Activated T-cell treated with anti-CD3 and anti-CD28 coated beads, Interleukin-2, amount 50 U/mL, for 48 hours (primary cell): ENCODE data around the gene C6orf15.

Experiments
- DNase-seq, 2 experiments: peaks; one replicate each; pipeline ENCODE4 v3.0.0-alpha.2; 2020

C6orf15 gene

DNA sequence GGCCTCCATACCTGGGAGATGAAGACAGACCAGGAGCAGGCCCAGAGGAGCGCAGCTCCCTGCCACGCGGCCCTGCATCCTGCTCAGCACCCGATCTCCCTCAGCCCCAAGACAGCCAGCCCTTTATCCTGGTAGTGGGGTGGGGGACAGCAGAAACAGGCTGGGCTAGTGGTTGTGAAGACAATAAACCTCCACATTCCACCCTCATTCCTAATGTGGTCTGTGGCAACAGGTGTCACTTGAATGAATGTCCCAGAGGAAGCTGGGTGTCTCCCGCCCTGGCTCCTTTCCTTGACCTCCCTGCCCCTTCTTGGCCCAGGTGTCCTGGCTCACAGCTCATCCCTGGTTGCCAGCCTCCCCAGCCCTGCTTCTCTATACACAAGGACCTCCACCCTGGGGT lies at the start of gene C6orf15:
TSS of gene C6orf15 (minus strand) at position 98 of the 400 bp plus-strand sequence. CDS start at position 78, 20 bp downstream.
- no peak for DNase-seq

DNA sequence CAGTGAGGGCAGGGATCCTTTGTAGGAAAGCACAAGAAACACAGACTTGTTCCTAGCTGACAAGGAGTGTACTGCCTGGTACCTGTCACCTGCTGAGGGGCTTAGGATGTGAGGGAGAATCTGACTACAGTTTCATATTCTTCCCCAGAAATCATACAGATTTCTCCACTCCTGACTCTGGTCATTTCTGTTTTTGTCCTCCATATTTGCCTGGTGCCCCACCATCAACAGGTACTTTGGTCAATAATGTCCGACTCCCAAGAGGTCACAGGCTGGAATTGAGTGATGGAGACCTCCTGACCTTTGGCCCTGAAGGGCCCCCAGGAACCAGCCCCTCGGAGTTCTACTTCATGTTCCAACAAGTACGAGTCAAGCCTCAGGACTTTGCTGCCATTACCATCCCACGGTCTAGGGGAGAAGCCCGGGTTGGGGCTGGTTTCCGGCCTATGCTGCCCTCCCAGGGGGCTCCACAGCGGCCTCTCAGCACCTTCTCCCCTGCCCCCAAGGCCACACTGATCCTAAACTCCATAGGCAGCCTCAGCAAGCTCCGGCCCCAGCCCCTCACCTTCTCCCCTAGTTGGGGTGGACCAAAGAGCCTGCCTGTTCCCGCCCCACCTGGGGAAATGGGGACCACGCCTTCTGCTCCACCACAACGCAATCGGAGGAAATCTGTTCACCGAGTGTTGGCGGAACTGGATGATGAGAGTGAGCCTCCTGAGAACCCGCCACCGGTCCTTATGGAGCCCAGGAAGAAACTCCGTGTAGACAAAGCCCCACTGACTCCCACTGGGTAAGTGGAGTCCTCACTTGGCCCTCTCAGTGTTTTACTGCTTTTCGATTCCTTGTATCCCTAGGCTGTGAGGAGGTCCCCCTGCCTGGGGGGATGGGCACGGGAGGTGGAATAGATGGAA lies 49.1 kb upstream of the C6orf15 start:
- DNase-seq = no peak

DNA sequence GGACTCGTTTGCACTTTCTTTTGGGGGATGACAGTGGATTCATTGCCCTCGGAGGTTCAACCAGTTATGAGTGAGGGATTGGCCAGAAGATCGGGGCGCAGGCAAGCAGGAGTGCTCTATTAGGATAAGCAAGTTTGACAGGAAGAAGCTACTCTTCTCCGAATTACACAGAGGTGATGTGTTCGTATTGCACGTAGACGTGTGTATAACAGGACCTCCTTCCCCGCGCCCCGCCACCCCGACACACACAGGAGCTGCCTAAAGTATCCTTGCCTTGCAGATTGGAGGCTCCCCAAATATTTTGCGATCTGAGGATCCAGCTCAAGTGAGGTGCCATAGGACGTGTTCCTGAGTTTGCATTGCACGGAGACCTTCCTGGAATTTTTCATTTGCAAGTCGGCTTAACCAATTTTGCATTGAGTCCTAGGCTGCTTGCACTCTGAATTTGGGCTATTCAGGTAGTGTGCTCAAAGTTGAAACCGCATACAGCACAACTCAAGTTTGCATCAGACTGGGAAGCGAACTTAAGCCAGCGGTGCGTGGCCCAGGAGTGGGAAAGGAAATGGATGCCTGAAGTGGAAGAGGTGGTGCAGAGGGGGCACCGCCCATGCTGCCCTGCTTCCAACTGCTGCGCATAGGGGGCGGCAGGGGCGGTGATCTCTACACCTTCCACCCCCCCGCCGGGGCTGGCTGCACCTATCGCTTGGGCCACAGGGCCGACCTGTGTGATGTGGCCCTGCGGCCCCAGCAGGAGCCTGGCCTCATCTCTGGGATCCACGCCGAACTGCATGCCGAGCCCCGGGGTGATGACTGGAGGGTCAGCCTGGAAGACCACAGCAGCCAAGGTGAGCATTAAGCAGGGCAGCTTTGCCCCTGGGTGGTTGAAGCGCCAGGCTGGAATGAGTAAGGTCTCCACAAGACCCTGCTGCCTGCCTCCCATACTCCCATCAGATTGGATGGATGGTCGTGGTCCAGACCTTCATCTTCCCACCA lies 46.8 kb upstream of the C6orf15 start:
- DNase-seq = peak; percentile 53

DNA sequence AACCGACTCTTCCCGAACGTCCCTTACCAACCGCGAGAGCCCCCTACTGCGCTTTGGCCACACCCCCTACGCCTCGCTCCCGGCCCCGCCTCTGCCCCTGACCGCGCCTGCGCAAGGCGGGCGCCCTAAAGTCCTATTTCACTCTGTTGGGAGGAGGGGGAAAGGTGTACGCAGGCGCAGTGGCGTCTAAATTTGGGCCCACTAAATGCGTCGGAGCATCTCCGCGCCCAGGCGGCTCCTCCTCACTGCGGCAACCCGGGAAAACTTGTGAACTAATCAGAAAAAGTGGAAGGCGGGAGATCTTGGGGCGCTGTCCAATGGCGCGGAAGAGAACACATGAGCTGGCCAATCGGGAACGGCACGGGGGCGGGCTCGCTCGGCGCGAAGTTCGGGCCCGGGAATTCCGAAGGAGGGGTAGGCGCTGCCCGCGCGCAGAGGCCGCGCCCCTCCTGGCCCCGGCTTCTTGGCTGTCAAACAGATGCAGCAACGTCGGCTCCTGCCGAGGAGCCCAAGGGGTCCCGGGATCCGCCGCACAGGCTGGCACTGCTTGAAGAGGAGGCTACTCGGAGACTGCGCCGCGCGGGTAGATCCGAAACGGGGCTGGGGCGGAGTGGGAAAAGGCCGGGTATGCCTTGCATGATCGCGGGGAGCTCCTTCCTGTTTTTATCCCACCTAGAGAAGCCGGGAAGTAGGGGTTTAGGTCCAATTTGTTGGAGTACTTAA lies 45.9 kb upstream of the C6orf15 start, which contains the start of gene TCF19:
TSS of gene TCF19 (plus strand) at position 450 of the 723 bp plus-strand sequence. CDS start 881 bp downstream, outside the sequence.
- DNase-seq = peak; percentile 99

DNA sequence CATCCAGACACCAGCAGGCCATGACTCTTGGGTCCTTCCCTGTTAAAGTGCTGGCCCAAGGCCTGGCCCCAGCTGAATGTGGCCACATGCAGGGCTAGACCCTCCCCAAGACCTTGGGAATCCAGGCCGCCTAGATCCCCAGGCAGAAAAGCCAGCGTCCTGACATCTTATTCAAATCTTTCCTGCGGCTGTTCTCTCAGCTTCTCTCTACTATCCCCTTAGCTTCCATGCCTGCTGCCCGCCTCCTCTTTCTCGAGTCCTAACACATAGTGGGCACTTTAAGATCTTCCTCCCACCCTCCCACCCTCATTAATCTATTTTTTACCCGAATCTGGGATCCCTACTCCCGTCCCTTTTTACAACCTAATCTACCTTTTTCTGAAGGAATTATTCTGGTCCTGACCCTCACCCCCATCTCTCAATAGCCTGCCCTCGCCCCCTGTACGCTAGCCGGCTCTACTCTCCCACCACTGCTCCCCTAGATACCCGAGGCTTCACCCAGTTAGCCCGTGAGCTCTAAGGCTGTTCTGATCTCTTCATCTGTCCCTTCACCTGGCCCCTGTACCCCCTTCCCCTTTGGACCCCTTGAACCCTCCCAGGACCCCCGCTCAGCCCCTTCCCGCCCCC lies 45.3 kb upstream of the C6orf15 start, which contains the start of gene CCHCR1:
TSS of gene CCHCR1 (minus strand) at position 290 of the 627 bp plus-strand sequence. CDS start at position 88, 202 bp downstream.
- DNase-seq = no peak

DNA sequence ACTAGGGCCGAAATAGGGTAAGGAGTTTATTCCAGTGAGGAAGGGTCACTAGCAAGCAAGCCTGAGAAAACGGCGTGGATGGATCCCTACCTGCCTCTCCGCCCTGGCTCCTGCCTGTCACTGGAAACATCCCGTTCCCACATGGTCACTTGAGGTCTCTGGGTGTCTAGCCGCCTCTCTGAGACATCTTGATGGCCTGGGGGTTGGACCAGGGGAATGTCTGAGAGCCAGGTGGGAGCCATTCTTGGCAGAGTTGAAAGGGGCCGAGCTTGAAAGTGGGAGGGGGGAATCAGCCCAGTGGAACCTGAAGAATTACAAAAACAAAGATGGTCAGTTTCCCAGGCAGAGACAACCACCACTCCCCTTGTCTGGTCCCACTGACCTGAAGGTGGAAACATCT lies 44.3 kb upstream of the C6orf15 start:
- no peak for DNase-seq

DNA sequence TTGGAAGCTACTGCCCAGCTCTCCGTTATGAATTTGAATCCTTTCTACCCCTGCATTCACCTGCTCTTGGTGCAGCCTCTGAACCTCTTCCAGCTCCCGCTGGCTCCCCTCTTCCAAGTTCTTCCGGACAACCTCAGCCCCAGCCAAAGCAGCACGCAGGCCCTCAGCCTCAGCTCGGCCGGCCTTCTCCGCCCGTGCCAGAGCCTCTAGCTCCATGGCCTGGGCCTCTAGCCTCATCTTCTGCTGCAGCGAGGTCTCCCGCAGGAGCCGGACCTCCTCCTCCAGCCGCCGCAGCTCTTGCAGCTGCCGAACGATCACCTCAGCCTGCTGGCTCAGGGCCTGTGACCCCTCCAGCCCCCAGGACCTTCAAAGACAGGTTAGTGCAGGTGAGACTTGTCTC lies 42.1 kb upstream of the C6orf15 start:
- DNase-seq = no peak

DNA sequence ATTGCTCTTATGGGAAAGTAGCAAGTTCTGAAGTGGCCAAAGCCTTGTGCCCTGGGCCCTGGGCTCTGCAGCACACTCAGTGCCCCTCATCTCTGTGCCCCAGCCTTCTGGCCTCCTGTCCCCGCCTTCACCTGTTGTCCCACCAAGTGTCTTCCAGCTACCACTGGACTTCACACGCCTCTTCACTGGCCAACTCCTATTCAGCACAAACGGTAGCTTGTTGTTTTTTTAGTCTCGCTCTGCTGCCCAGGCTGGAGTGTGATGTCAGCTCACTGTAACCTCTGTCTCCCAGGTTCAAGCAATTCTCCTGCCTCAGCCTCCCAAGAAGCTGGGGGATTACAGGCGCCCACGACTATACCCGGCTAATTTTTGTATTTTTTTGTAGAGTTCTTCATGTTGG lies 40.4 kb upstream of the C6orf15 start:
- no peak for DNase-seq

DNA sequence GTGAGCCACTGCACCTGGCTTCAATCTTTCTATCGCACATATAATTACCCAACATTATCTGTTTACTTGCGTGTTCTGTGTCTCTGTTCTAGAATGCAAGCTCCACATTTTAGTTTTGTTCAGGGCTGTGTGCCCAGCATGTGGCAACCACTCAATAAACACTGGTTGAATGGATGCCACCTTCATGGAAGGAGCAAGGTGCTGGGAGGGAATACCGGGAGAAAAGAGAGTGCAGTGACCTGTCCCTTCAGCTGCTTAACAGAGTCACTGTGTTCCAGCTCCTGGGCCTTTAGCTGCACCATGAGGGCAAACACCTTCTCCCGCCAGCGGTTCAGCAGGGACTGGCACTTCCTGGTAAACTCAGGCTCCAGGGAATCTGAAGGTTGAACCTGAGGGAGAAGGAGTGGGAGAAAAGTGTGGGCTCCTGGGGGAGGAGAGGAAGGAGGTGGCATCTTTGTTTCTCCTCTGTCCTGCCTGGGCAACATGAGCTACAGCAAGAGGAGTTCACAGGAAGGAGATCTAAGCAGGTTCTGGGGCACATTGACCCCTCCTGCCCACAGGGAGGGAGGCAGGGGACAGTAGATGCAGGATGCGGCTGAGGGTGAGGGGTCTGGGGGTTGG lies 37.6 kb upstream of the C6orf15 start:
- DNase-seq = no peak

DNA sequence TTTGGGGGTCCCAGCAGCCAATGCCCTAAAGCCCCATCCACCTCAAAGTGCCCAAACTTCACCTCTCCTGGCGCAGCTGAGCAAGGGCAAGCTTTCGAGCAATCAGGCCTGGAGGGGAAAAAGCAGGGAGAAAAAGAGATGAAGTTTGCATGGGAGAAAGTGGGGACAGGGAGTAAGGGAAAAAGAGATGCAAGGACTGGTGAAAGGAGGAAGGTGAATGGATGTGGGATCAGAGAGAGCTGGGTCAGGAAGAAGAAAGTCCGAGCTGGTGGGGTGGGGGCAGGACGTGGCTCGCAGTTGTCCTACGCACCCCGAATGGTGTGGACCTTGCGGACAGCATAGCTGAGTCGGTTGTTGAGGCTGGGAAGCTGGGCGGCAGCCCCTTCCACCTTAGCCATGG lies 33.0 kb upstream of the C6orf15 start:
- DNase-seq = no peak

DNA sequence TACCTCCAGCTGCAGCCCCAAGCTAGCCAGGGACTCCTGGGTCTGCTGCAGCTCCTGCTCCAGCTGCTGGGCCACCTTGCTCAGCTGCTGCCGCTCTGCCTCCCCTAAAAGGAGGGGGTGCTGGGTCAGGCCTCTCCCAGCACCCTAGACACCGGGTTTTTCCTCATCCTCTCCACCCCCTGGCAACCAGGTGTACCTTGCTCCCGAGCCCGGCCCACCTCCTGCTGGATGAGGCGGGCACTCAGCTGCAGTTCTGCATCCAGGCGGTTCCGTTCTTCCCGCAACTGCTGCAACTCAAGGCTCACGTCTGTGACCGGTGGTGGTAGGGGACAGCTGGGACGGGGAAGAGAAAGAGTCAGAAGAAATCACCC lies 32.6 kb upstream of the C6orf15 start:
- DNase-seq = no peak

DNA sequence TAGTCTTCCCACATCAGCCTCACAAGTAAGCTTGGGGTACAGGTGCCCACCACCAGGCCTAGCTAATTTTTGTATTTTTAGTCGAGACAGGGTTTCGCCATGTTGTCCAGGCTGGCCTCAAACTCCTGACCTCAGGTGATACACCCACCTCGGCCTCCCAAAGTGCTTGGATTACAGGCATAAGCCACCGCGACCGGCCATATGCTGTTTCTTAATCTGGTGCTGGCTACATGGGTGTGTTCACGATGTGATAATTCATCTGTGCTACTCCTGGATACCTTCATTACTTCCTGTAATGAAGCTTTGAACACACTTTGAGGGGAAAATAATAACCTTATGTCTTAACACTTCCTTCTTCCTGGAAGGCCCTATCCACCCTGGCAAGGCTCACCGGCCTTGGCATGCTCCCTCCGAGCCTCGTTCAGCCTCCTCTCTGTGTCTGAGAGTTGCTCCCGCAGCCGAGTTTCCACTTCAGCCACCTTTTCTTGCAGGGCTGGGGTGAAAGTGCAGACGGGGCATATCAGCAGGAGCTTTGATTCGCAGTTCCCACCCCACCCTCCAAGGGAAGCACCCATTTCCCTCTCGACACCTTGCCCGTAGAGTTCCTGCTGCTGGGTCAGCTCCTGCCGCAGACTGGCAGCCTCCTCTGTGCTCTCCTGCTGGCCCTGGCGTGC lies 32.1 kb upstream of the C6orf15 start:
- DNase-seq = no peak

DNA sequence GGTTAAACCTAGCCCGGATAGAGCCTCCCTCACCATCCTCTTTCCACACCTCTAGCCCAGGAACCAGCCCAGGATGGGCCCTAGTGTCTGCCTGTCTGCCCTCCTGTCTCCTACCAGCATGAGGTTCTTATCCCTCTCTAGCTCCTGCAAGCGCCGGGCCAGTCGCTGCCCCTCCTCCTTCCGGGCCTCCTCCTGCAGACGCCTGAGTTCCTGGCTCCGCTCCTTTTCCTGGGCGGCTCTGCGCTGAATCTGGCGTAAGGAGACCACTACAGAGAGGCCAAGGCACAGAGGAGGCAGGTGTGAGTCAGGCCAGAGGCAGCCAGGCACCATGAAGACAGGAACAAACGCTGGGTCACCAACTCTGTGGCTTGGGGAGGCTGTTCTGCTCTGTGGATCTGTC lies 30.8 kb upstream of the C6orf15 start:
- no peak for DNase-seq

DNA sequence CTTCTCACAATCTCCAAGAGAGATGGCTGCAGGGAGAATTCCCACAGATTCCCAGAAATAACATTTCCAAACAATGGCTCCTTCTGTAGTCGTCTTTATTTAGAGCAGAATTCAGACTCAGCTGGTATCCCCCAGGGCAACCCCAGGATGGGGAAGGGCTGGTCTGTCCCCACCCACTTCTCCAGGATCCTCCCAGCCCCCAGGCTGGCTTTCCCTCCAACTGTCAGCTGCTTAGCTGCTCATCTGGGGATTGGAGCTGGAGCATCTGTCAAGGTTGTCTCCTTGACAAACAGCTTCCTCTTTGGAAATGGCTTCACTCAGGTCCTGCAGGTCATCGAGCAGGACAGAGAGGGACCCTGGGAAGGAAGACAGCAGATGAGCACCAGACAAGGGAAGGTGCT lies 30.0 kb upstream of the C6orf15 start:
- DNase-seq = no peak

DNA sequence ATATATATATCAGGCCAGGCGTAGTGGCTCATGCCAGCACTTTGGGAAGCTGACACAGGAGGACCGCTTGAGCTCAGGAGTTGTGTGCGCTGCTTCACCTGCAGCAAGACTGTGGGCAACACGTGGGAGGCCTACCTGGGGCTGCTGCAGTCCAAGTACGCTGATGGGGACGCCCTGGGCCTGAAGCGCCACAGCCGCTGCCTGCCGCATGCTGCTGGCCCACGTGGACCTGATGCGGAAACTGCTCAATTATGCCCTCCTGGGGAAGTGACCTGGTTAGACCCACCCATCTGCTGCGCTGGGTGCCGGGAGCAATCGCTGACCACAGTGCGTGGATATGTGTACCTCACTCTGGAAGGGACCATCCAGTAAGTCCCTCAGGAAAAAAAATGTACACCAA lies 28.3 kb upstream of the C6orf15 start:
- DNase-seq = no peak

DNA sequence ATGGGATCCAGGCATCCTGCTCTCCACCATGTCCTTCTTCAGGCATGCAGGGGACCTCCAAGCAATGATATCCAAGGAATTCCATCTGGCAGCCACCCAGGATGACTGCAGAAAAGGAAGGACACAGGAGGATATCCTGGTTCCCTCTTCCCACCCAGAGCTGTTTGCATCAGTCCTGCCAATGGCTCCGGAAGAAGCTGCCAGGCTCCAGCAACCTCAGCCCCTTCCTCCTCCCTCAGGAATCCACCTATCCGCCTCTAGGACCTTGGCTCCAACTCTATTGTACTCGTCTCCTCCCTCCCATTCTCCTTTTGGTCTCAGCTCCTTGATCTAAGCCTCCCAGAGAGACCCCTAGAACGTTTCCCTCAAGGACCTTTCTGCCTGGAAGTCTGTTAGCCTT lies 27.2 kb upstream of the C6orf15 start:
- DNase-seq = no peak

DNA sequence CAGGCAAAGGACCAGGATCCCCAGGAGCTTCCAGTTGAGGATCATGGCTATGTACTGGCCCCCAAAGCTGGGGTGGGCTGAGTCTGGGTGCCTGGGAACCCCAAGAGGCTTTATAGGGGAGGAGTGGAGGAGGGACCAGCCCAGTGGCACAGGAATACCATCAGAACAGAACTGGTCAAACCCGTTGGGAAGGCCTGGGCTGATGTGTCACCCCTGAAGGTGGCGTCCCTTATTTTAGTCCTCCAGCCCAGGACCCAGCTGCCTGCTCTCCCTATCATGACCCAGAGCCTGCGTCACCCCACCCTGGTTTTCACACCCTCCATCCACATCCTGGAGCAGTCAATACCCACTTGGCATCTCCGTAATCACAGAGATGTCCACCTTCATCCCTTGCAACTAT lies 26.6 kb upstream of the C6orf15 start, which contains the start of gene PSORS1C2:
TSS of gene PSORS1C2 (minus strand) at position 85 of the 400 bp plus-strand sequence. CDS start at position 45, 40 bp downstream.
- DNase-seq = no peak

DNA sequence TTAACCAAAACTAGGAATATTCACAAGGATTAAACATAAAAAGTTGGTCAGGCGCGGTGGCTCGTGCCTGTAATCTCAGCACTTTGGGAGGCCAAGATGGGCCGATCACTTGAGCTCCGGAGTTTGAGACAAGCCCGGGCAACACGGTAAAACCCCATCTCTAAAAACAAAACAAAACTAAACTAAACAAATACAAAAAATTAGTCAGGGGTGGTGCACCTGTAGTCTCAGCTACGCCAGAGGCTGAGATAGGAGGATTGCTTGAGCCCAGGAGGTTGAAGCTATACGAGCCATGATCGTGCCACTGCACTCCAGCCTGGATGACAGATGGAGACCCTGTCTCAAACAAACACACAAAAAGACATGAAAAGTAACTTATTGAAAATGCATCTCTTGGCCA lies 23.3 kb upstream of the C6orf15 start:
- DNase-seq = no peak

DNA sequence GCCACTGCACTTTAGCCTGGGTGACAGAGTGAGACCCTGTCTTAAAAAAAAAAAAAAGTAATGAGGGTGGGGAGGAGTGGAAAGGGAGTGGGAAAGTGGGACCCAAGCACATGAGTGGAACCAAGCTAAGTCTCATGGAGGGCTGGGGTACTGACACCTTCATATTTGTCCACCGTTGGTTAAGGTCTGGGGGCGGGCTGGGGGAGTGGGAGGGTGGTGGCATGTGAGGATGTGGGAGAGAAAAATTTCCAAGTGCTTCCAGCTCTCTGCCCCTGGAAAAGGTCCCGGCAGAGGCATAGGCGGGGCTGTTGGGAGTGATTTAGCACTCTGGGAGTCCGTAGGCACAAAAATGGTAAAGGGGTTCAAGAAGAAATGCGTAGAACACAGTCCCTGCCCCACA lies 20.4 kb upstream of the C6orf15 start:
- no peak for DNase-seq

DNA sequence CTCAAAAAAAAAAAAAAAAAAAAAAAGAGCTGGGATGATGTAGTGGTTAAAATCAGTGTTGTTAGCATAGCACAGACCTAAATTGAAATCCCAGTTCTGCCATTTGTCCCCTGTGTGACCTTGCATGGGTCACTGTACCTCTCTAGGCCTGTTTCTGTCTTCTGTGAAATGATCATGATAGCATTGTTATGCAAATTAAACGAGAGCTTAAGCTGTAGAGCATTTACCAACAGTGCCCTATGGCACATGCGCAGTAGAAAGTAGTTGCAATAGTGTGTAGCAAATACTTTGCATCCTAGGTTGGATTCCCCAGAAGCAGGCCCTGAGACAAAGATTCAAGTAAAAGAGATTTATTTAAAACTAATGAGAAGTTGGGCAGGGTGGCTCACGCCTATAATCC lies 19.2 kb upstream of the C6orf15 start:
- no peak for DNase-seq

DNA sequence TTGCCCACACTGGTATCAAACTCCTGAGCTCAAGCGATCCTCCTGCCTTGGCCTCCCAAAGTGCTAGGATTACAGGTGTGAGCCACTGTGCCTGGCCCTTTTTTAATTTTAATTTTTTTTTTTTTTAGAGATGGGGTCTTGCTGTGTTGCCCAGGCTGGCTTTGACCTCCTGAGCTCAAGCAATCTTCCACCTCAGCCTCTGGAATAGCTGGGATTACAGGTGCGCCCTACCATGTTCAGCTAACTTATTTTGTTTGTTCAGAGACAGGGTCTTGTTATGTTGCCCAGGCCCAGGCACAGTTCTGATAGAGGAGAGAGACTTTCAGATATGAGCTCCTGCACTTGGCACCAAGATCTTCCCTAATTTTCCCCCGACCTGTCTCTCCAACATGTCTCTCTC lies 18.4 kb upstream of the C6orf15 start:
- no peak for DNase-seq
